VCaP (cell line): Measurements from ENCODE around the gene SRSF4.
"Not testable (repeated sequence)": the region's sequence is repeated elsewhere in the genome, so short reads cannot be mapped to it uniquely, and the experiment has no call there.

ENCODE experiments used
- H3K27ac ChIP-seq: fragments of 450-650 bp; 2 replicates; pipeline ENCODE4 v1.5.1; 2017
- CTCF ChIP-seq: fragments of 450-650 bp; conservative IDR thresholded peaks from 2 replicates; pipeline ENCODE4 v1.5.1; 2017; ENCODE audit warnings: mild to moderate bottlenecking, moderate library complexity

Gene SRSF4

GRCh38 chr1:29145739-29146437 lies 35.8 kb downstream of the SRSF4 start:
- no peak for TF ChIP-seq CTCF
- H3K27ac ChIP-seq: no peak overlapping the region

GRCh38 chr1:29144178-29144577 lies 37.5 kb downstream of the SRSF4 start:
- H3K27ac ChIP-seq: no peak overlapping the region
- no peak for TF ChIP-seq CTCF

GRCh38 chr1:29142714-29143113 lies 39.0 kb downstream of the SRSF4 start:
- no peak for TF ChIP-seq CTCF
- H3K27ac ChIP-seq: no peak overlapping the region

GRCh38 chr1:29136391-29136915 lies 45.2 kb downstream of the SRSF4 start:
- no peak overlapping the region for H3K27ac ChIP-seq
- no peak for TF ChIP-seq CTCF

- TF ChIP-seq CTCF: no peak
- H3K27ac ChIP-seq: no peak overlapping the region
Measured at GRCh38 chr1:29134695-29135028, 47.0 kb downstream of the SRSF4 start.

GRCh38 chr1:29133861-29134694 lies 47.6 kb downstream of the SRSF4 start:
- peak overlapping the region; percentile 47 for H3K27ac ChIP-seq
- TF ChIP-seq CTCF: no peak

GRCh38 chr1:29131056-29131455 lies 50.6 kb downstream of the SRSF4 start:
- H3K27ac ChIP-seq: not testable (repeated sequence)

GRCh38 chr1:29129916-29130315 lies 51.8 kb downstream of the SRSF4 start:
- no peak overlapping the region for H3K27ac ChIP-seq

More at GRCh38 chr1:29129916-29130315, 51.8 kb downstream of the SRSF4 start:
- no peak for TF ChIP-seq CTCF
